GM12875 (cell line): ENCODE data around the gene ADGRB3.

Experiments used
- H3K4me3 ChIP-seq: one replicate; pipeline ENCODE4 v1.5.1; 2011; ENCODE audit warnings: low read depth, low read length, control low read depth
- TF ChIP-seq, protein P1 (sequence below): IDR thresholded peaks from 2 replicates; pipeline ENCODE4 v1.5.1; 2011; ENCODE audit warnings: low read depth, mild to moderate bottlenecking, control low read depth, inconsistent platforms, low read length, moderate library complexity, borderline replicate concordance; ENCODE audit not compliant: insufficient read depth

The ADGRB3 gene

DNA sequence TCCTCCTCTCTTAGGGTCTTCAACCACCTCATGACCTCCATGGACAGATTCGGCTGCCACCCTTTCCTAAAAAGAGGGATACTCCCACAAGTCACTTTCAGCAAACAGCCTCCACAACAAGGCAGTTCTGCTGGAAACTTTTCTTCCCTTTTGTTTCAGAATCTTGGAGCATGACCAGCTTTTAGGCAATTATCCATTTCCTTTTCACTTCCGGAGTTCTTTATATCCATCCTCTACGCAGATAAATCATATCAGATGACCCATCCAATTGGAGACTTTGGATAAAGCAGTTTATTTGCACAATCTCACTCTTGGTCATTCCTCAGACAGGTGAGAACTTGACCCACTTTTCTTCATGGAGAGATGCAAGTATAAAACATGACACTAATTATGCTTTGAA, 763.2 kb downstream of the ADGRB3 start:
- TF ChIP-seq, protein P1, sequence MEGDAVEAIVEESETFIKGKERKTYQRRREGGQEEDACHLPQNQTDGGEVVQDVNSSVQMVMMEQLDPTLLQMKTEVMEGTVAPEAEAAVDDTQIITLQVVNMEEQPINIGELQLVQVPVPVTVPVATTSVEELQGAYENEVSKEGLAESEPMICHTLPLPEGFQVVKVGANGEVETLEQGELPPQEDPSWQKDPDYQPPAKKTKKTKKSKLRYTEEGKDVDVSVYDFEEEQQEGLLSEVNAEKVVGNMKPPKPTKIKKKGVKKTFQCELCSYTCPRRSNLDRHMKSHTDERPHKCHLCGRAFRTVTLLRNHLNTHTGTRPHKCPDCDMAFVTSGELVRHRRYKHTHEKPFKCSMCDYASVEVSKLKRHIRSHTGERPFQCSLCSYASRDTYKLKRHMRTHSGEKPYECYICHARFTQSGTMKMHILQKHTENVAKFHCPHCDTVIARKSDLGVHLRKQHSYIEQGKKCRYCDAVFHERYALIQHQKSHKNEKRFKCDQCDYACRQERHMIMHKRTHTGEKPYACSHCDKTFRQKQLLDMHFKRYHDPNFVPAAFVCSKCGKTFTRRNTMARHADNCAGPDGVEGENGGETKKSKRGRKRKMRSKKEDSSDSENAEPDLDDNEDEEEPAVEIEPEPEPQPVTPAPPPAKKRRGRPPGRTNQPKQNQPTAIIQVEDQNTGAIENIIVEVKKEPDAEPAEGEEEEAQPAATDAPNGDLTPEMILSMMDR: no peak
- H3K4me3 ChIP-seq: no peak overlapping the region

DNA sequence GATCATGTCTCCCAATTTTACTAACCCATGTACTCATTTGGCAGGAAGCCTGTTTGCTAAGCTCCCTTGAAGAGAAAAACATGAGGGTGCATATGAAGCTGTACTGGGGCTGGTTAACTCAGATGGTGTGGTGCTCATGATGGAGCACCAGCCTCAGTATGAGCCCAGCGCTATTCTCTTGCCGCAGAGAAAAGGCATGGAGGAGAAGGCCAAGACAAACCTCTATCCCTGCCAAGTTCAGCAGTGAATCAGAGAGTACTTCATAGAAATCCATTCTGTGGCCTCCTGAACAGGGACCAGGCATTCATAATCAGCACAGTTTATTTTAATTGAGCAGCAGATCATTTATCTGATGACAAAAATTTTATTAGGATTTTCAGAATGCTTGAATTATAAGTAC, 763.6 kb downstream of the ADGRB3 start:
- TF ChIP-seq, protein P1: no peak
- H3K4me3 ChIP-seq: no peak overlapping the region

DNA sequence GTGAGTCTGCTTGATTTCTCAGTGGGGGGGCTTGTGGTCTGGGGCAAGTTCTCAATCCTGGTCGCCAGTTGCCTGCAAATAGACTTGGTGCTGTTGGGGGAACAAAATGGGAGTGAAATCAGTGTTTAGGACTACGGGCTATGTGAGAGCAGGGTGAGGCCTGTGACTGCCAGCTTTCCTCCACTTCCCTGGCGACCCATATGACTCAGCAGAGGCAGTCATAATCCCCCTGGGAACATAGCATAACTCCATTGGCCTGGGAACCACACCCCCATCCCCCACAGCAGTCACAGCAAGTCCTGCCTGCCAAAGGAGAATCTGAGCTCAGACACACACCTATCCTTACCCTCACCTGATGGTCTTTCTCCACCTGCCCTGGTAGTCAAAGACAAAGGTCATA, 773.8 kb downstream of the ADGRB3 start:
- H3K4me3 ChIP-seq: no peak overlapping the region
- TF ChIP-seq, protein P1: no peak

DNA sequence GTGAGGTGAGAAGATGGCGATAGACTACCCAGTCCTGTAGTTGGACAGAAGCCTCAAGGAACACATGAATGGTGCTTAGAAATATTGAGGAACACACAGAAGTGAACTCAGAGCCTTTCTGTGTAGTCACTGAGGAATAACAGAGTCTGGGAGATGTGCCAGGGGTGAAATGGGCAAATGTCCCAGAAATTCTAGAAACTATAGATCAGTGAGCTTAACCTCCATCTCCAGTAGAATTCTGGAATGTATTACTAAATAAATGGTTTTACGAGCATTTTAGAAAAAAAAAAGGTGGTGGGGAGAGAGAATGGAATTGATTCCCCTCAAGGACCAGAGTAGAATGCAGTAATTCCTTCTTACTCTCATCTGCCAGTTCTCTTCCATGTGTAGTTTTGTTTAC, 781.7 kb downstream of the ADGRB3 start:
- TF ChIP-seq, protein P1: no peak
- H3K4me3 ChIP-seq: no peak overlapping the region

DNA sequence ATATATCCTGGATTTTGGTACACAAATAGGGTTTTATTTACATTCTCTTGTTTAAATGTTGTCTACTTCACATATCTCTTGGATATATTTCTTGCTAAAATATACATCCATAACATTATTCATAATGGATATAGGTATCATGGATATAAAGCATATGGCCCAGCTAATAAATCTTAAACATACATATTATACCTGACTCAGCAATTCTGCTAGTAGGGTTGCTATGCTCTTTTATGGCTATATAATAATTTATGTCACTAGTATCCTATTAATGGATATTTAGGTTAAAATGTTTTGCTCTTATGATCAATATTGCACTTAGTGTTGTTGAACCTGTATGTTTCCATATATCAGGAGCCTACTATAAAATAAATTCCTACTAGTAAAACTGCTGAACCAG, 786.2 kb downstream of the ADGRB3 start:
- H3K4me3 ChIP-seq: no peak overlapping the region
- TF ChIP-seq, protein P1: no peak

DNA sequence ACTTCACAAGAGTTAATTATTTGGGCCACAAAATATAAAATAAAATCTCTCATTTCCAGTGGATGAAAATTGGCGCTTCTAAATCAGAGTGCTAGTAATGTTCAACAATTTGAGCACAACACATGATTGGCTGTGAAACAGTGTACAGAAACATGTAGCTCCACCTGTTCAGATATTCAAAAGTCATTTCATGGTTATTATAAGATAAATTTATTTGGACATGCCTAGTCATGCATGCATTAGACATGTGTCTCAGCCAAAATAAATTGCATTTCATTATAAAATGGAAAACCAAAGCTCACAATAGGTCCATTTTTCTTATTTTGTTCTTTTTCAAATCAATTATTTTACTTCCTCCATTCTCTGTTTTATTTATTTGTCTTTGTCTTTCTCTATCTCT, 786.9 kb downstream of the ADGRB3 start:
- no peak overlapping the region for H3K4me3 ChIP-seq
- TF ChIP-seq, protein P1: no peak

DNA sequence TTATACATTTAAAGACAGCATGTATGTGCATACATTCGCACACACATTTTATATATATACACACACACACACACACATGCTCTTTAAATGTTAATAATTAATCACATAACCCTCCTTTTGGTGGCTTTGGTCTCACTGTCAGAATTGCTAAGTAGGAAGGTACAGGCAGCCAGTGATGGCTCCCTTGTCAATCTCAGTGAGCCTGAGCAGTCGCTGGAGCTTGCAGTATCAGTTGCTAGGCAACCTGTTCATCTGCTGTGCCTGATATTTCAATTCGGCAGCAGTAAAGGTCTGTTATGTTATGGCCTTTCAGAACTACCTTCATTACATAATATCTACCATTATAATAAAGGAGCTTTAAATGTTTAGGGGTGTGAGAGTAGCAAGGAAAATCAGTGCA, 787.4 kb downstream of the ADGRB3 start:
- no peak overlapping the region for H3K4me3 ChIP-seq
- TF ChIP-seq, protein P1: no peak
